ENCODE data around the gene LPIN3.

- TF ChIP-seq, protein P1, sequence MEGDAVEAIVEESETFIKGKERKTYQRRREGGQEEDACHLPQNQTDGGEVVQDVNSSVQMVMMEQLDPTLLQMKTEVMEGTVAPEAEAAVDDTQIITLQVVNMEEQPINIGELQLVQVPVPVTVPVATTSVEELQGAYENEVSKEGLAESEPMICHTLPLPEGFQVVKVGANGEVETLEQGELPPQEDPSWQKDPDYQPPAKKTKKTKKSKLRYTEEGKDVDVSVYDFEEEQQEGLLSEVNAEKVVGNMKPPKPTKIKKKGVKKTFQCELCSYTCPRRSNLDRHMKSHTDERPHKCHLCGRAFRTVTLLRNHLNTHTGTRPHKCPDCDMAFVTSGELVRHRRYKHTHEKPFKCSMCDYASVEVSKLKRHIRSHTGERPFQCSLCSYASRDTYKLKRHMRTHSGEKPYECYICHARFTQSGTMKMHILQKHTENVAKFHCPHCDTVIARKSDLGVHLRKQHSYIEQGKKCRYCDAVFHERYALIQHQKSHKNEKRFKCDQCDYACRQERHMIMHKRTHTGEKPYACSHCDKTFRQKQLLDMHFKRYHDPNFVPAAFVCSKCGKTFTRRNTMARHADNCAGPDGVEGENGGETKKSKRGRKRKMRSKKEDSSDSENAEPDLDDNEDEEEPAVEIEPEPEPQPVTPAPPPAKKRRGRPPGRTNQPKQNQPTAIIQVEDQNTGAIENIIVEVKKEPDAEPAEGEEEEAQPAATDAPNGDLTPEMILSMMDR (conservative IDR thresholded peaks at IDR 0.05): no peak
- TF ChIP-seq ZFX (IDR thresholded peaks at IDR 0.05): no peak
Measured at GRCh38 chr20:41349943-41350342, 9.3 kb downstream of the LPIN3 start.
